H7 (cell line): ENCODE measurements around the gene NCOA7. TPM values are rescaled to one million over a fixed set of nuclear protein-coding genes. Genes with fewer than 3 reads are reported as not detected.
A peak's percentile ranks its signal among the peaks of the same experiment; 100 is the strongest.
"Not testable (repeated sequence)": the region's sequence is repeated elsewhere in the genome, so short reads cannot be mapped to it uniquely, and the experiment has no call there.

Experiments
- DNase-seq: peaks from one replicate; pipeline ENCODE4 v3.0.0; 2012
- H3K27me3 ChIP-seq: 2 replicates; pipeline ENCODE4 v1.6.0; 2011; ENCODE audit warnings: mild to moderate bottlenecking, low read length; ENCODE audit not compliant: control insufficient read depth, insufficient read depth
- H3K36me3 ChIP-seq: replicated peaks from 2 replicates; pipeline ENCODE4 v1.5.1; 2011; ENCODE audit warnings: low read length; ENCODE audit not compliant: control insufficient read depth, insufficient read depth
- H3K4me3 ChIP-seq: 2 replicates; pipeline ENCODE4 v1.5.1; 2011; ENCODE audit warnings: low read depth, mild to moderate bottlenecking, control low read depth, low read length, moderate library complexity; ENCODE audit not compliant: insufficient read depth
- total RNA-seq: library from RNA; depleted of rRNA; stranded (reverse); fragments of >200 nt; shearing (Covaris generic); gene quantifications from 2 replicates; pipeline ENCODE4 v1.2.3, GENCODE V29; 2014

The NCOA7 gene
- total RNA-seq, 1 experiment from 2014 or later = 3.0 TPM

- no peak for DNase-seq
- H3K27me3 ChIP-seq = no peaks in the 10 kb centered on the region
- H3K36me3 ChIP-seq = no peaks in the 10 kb centered on the region
- no peak overlapping the region for H3K4me3 ChIP-seq
Observed at GRCh38 chr6:125842091-125842626, 51.4 kb downstream of the NCOA7 start.

GRCh38 chr6:125843593-125843992 lies 52.8 kb downstream of the NCOA7 start:
- H3K27me3 ChIP-seq = no peaks in the 10 kb centered on the region
- DNase-seq = no peak
- no peaks in the 10 kb centered on the region for H3K36me3 ChIP-seq
- no peak overlapping the region for H3K4me3 ChIP-seq

DNA sequence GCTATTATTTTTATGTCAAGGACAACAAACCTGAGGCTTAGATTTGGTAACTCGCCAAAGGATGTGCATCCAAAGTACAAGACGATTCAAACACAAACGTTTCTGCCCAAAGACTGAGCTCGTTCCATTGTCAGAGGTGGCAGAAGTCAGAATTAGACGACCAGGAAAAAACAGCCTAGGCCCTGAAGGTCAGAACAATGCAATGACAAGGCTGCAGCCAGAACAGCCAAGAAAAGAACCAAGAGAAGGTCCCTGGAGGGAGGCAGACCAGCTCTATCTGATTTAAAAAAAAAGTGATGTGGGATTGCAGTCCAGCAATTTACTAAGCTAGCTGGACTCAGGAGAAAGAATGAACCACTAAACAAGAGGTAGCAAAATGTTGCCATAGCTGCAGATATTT lies 54.2 kb downstream of the NCOA7 start:
- no peak for DNase-seq
- no peaks in the 10 kb centered on the region for H3K27me3 ChIP-seq
- no peak overlapping the region for H3K4me3 ChIP-seq
- no peaks in the 10 kb centered on the region for H3K36me3 ChIP-seq

- DNase-seq = no peak
- Histone ChIP-seq H3K4me3 (no peak overlapping the region), H3K36me3 (no peaks in the 10 kb centered on the region), H3K27me3 (no peaks in the 10 kb centered on the region)
Observed at GRCh38 chr6:125846292-125847024, 55.7 kb downstream of the NCOA7 start.

DNA sequence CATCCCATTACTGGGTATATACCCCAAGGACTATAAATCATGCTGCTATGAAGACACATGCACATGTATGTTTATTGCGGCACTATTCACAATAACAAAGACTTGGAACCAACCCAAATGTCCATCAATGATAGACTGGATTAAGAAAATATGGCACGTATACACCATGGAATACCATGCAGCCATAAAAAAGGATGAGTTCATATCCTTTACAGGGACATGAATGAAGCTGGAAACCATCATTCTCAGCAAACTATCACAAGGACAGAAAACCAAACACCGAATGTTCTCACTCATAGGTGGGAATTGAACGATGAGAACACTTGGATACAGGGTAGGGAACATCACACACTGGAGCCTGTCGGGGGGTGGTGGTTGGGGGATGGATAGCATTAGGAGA lies 57.5 kb downstream of the NCOA7 start:
- not testable (repeated sequence) for H3K27me3 ChIP-seq, H3K36me3 ChIP-seq, H3K4me3 ChIP-seq, DNase-seq

DNA sequence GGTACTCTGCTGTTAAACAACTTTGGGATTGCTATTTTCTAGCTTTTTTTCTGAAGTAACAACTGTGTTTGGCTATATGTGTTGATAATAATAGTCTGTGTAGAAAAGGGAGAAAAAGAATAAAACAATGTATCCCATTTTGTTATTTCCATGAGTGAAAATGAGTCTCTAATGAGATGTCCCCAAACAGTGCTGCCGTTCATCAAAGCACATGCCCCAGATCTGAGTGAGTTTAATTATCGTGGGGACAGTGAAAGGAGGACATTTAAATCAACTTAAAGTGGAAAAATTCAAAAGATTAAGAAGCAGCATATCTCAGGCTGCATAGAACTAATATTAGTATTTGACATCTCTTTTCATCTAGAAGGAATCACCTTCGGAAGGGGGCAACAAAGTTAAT lies 59.6 kb downstream of the NCOA7 start:
- Histone ChIP-seq H3K4me3 (no peak overlapping the region), H3K36me3 (no peaks in the 10 kb centered on the region), H3K27me3 (no peaks in the 10 kb centered on the region)
- DNase-seq = no peak

DNA sequence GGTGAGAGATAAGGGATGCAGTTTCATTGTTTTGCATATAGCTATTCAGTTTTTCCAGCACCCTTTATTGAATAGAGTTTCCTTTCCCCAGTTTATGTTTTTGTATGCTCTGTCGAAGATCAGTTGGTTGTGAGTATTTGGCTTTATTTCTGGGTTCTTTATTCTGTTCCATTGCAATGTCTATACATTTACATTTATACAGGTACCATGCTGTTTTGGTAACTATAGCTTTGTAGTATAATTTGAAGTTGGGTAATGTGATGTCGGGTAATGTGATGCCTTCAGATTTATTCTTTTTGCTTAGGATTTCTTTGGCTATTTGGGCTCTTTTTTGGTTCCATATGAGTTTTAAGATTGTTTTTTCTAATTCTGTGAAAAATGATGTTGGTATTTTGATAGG lies 61.8 kb downstream of the NCOA7 start:
- no peaks in the 10 kb centered on the region for H3K27me3 ChIP-seq
- no peaks in the 10 kb centered on the region for H3K36me3 ChIP-seq
- no peak for DNase-seq
- no peak overlapping the region for H3K4me3 ChIP-seq

DNA sequence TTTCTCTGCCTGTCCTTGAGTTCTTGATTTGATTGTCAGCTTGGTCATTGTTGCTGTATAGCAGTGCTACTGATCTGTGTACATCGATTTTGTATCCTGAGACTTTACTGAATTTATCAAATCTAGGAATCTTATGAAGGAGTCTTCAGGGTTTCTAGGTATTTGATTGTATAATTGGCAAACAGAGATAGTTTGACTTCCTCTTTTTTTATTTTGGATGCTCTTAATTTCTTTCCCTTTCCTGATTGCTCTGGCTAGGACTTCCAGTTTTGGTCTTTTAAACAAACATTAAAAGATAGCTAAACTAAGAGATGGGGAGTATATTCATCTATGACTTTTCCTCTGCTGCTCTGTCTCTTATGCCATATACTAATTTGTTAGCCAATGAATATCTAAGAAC lies 62.4 kb downstream of the NCOA7 start:
- Histone ChIP-seq H3K36me3 (no peaks in the 10 kb centered on the region), H3K4me3 (no peak overlapping the region), H3K27me3 (no peaks in the 10 kb centered on the region)
- no peak for DNase-seq

GRCh38 chr6:125853756-125854155 lies 63.0 kb downstream of the NCOA7 start:
- H3K4me3 ChIP-seq = no peak overlapping the region
- no peak for DNase-seq
- H3K36me3 ChIP-seq = no peaks in the 10 kb centered on the region
- H3K27me3 ChIP-seq = no peaks in the 10 kb centered on the region

DNA sequence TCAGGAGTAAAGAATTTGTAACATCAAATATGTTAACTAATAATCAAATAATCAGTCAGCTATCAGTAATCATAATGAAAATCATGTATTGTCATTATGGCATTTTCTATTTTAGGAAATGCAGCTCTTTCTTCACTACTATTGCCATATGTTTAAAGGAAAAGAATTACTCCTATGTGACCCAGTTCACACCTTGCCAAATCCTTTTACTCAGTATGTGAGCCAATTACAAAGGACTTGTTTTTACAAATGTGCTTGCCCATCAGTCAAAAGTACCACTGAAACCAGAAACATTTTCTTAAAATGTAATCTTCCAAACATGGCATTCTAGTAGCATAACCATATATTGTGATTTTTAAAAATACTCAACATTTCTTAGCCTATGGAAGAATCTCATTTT lies 63.6 kb downstream of the NCOA7 start:
- H3K4me3 ChIP-seq = no peak overlapping the region
- no peak for DNase-seq

GRCh38 chr6:125855783-125856182 lies 65.0 kb downstream of the NCOA7 start:
- Histone ChIP-seq H3K27me3 (no peaks in the 10 kb centered on the region), H3K36me3 (no peaks in the 10 kb centered on the region), H3K4me3 (no peak overlapping the region)
- DNase-seq = no peak

More for the DNA sequence above, 63.6 kb downstream of the NCOA7 start:
- no peaks in the 10 kb centered on the region for H3K27me3 ChIP-seq
- H3K36me3 ChIP-seq = no peaks in the 10 kb centered on the region

DNA sequence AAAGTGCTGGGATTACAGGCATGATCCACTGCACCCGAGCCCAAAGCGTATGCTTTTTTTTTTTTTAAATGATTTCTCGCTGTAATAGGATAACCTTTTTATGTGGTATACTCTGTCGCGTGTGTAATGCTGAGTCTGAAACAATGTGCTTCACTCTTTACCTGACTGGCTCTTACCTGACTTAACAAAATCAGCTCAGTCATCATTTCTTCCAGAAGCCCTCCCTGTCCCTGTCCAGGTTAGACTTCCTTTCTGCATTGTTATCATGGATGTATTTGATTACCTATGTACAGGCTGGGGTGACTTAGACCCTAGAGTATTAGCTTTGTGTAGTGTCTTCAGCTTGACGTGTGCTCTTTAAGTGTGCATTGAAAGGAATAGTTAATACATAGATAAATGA lies 67.1 kb downstream of the NCOA7 start:
- Histone ChIP-seq H3K27me3 (no peaks in the 10 kb centered on the region), H3K36me3 (no peaks in the 10 kb centered on the region)
- DNase-seq = no peak

DNA sequence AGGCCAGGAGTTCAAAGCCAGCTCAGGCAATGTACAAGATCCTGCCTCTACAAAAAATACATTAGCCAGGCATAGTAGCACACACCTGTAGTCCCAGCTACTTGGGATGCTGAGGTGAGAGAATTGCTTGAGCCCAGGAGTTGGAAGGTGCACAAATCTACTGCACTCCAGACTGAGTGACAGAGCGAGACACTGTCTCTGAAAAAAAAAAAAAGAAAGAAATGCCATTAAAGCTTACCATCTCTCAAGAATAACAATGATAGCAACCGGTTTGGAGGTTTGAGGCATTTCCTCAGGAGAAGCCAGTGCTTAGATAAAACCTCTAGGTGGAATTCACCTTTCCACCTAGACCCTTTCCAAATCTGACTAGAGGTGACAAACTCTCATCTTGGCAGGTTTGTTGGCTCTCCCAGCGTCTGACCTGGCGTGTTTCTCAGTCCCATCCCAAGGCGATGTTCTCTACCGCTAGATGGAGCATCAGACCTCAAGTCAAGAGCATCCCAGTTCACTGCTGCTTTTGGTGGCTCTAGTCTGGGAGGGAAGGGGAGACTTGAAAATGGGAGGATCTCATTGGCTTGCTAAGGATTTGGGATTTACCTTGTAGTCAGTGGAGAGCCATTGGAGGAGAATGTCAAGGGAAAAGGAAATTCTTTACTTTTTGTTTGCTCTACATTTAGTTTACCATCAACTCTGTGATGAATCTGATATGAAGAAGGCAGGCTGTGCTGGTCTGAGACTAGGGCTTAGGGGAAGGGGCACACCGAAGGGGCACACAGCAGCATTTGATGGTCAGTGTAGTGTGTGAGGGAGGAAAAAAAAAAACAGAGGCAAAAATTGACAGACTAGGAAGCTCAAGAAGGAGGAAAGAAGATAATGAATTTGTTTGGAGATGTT lies 67.9 kb downstream of the NCOA7 start:
- Histone ChIP-seq H3K36me3 (no peaks in the 10 kb centered on the region; the same call in 1 of the 2 replicates), H3K4me3 (no peak overlapping the region), H3K27me3 (no peaks in the 10 kb centered on the region)
- DNase-seq = peak; percentile 78

More for the DNA sequence above, 67.1 kb downstream of the NCOA7 start:
- no peak overlapping the region for H3K4me3 ChIP-seq

GRCh38 chr6:125859727-125860126 lies 69.0 kb downstream of the NCOA7 start:
- Histone ChIP-seq H3K36me3 (no peaks in the 10 kb centered on the region; the same call in 1 of the 2 replicates), H3K27me3 (no peaks in the 10 kb centered on the region), H3K4me3 (no peak overlapping the region)
- no peak for DNase-seq

DNA sequence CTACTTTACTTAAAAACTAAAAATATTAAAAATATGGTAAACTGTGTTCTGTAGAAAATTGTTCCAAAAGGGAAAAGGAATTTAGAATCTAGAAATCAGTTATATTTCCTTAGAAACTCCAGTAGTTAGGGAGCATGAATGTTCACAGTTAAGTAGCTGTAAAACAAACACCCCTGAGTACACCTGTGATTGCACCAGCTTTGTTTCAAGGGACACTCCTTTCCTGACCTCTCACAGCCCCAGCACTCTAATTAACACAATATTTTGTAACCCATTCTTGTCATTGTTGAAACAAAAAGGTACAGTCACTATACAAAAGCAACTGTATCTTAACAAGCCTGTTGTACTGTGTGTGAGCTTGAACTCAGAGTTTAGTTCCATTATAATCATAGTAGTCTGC lies 72.3 kb downstream of the NCOA7 start:
- Histone ChIP-seq H3K27me3 (no peaks in the 10 kb centered on the region), H3K4me3 (no peak overlapping the region), H3K36me3 (no peaks in the 10 kb centered on the region; the same call in 1 of the 2 replicates)
- no peak for DNase-seq
